ENCODE data around the gene CERS6. TPM values are rescaled to one million over a fixed set of nuclear protein-coding genes. Genes with fewer than 3 reads are reported as not detected.

The CERS6 gene
- polyA plus RNA-seq, 1 donor from 2014 or later, result 59.3 TPM

DNA sequence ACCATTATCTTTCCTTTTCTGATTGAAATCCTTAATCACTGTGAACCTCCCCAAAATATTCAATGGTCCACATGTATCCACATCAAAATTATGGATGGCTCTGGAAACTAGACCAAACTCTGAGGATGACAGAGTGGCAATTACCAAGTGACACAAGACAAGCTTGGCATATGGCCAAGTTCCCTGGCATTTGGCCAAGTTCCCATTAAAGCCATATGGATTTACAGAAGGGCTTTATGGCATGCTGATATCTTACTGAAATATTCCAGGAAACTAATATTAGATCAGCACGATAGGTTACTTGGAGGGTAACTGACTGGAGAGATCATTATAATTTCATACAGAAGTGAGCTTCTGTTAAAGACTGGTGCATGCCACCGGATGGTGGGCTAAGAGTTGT is 21.9 kb upstream of the CERS6 start:
- TF ChIP-seq, protein P1, sequence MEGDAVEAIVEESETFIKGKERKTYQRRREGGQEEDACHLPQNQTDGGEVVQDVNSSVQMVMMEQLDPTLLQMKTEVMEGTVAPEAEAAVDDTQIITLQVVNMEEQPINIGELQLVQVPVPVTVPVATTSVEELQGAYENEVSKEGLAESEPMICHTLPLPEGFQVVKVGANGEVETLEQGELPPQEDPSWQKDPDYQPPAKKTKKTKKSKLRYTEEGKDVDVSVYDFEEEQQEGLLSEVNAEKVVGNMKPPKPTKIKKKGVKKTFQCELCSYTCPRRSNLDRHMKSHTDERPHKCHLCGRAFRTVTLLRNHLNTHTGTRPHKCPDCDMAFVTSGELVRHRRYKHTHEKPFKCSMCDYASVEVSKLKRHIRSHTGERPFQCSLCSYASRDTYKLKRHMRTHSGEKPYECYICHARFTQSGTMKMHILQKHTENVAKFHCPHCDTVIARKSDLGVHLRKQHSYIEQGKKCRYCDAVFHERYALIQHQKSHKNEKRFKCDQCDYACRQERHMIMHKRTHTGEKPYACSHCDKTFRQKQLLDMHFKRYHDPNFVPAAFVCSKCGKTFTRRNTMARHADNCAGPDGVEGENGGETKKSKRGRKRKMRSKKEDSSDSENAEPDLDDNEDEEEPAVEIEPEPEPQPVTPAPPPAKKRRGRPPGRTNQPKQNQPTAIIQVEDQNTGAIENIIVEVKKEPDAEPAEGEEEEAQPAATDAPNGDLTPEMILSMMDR (IDR thresholded peaks at IDR 0.05; ENCODE audit: poor library complexity, severe bottlenecking), result no peak
- H4K20me1 ChIP-seq (ENCODE audit: insufficient read depth), result no peaks in the 10 kb centered on the region
- H3K9ac ChIP-seq (ENCODE audit: low read length), result no peak overlapping the region
- no peaks in the 10 kb centered on the region for H3K36me3 ChIP-seq (ENCODE audit: insufficient read depth, low read length)
- H3K9me3 ChIP-seq (ENCODE audit: low read length), result no peaks in the 10 kb centered on the region
- no peak overlapping the region for H3K4me2 ChIP-seq (ENCODE audit: low read length)
- no peak overlapping the region for H3K4me3 ChIP-seq (ENCODE audit: low read length)
- H3K79me2 ChIP-seq (replicated peaks; ENCODE audit: insufficient read depth, low read length), result no peaks in the 10 kb centered on the region
- no peaks in the 10 kb centered on the region for H3K9me2 ChIP-seq (ENCODE audit: insufficient read depth, low read length)
- no peak overlapping the region for H2AFZ ChIP-seq (ENCODE audit: low read depth, low read length)
- H3K27me3 ChIP-seq (ENCODE audit: insufficient read depth, low read depth, low read length), result no peaks in the 10 kb centered on the region
- H3K27ac ChIP-seq (ENCODE audit: low read length), result no peak overlapping the region
- H3F3A ChIP-seq (ENCODE audit: insufficient read depth, low read length, poor library complexity, severe bottlenecking), result no peaks in the 10 kb centered on the region

DNA sequence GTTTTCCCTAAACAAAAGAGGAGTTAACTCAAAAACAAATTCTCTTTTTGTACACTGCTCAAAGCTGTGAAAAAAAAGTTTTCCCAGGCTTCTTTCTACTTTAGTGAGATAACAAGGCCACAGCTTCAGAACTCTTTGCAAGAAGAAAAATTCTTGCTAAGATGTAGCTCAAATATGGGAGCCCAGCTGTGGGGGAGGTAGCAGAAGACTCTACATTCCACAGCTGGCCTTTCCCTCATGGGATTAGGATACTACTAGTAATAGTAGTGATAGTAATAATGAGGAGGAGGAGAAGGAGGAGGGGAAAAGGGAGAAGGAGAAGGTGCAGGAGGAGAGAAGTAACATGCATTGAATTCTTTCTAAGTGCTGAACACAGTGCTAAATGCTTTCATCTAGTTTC is 19.2 kb upstream of the CERS6 start:
- H3K27me3 ChIP-seq (ENCODE audit: insufficient read depth, low read depth, low read length), result no peaks in the 10 kb centered on the region
- H3K9me2 ChIP-seq (ENCODE audit: insufficient read depth, low read length), result no peaks in the 10 kb centered on the region
- H3F3A ChIP-seq (ENCODE audit: insufficient read depth, low read length, poor library complexity, severe bottlenecking), result no peaks in the 10 kb centered on the region
- H3K27ac ChIP-seq (ENCODE audit: low read length), result no peak overlapping the region
- no peak overlapping the region for H3K9ac ChIP-seq (ENCODE audit: low read length)
- H3K9me3 ChIP-seq (ENCODE audit: low read length), result no peaks in the 10 kb centered on the region
- H3K79me2 ChIP-seq (replicated peaks; ENCODE audit: insufficient read depth, low read length), result no peaks in the 10 kb centered on the region
- H4K20me1 ChIP-seq (ENCODE audit: insufficient read depth), result no peaks in the 10 kb centered on the region
- H3K36me3 ChIP-seq (ENCODE audit: insufficient read depth, low read length), result no peaks in the 10 kb centered on the region
- H2AFZ ChIP-seq (ENCODE audit: low read depth, low read length), result no peak overlapping the region
- no peak overlapping the region for H3K4me2 ChIP-seq (ENCODE audit: low read length)
- H3K4me3 ChIP-seq (ENCODE audit: low read length), result no peak overlapping the region
- TF ChIP-seq EP300 (conservative IDR thresholded peaks at IDR 0.05; ENCODE audit: poor library complexity, severe bottlenecking) (no peak), EZH2 (IDR thresholded peaks at IDR 0.05; ENCODE audit: borderline replicate concordance, insufficient read depth, low read length, poor library complexity, severe bottlenecking) (no peak), RAD21 (conservative IDR thresholded peaks at IDR 0.05) (no peak), POLR2AphosphoS5 (IDR thresholded peaks at IDR 0.05) (no peak), TAF1 (IDR thresholded peaks at IDR 0.05; ENCODE audit: low read depth) (no peak), SMC3 (conservative IDR thresholded peaks at IDR 0.05; ENCODE audit: poor library complexity) (no peak), MXI1 (conservative IDR thresholded peaks at IDR 0.05; ENCODE audit: poor library complexity, severe bottlenecking) (no peak)
- TF ChIP-seq, protein P1 (IDR thresholded peaks at IDR 0.05; ENCODE audit: poor library complexity, severe bottlenecking), result no peak
- TF ChIP-seq, protein P2, sequence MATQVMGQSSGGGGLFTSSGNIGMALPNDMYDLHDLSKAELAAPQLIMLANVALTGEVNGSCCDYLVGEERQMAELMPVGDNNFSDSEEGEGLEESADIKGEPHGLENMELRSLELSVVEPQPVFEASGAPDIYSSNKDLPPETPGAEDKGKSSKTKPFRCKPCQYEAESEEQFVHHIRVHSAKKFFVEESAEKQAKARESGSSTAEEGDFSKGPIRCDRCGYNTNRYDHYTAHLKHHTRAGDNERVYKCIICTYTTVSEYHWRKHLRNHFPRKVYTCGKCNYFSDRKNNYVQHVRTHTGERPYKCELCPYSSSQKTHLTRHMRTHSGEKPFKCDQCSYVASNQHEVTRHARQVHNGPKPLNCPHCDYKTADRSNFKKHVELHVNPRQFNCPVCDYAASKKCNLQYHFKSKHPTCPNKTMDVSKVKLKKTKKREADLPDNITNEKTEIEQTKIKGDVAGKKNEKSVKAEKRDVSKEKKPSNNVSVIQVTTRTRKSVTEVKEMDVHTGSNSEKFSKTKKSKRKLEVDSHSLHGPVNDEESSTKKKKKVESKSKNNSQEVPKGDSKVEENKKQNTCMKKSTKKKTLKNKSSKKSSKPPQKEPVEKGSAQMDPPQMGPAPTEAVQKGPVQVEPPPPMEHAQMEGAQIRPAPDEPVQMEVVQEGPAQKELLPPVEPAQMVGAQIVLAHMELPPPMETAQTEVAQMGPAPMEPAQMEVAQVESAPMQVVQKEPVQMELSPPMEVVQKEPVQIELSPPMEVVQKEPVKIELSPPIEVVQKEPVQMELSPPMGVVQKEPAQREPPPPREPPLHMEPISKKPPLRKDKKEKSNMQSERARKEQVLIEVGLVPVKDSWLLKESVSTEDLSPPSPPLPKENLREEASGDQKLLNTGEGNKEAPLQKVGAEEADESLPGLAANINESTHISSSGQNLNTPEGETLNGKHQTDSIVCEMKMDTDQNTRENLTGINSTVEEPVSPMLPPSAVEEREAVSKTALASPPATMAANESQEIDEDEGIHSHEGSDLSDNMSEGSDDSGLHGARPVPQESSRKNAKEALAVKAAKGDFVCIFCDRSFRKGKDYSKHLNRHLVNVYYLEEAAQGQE (IDR thresholded peaks at IDR 0.05; ENCODE audit: borderline replicate concordance), result no peak
